Keratinocyte (primary cell): ENCODE data around the gene STRIT1. TPM values are rescaled to one million over a fixed set of nuclear protein-coding genes. Genes with fewer than 3 reads are reported as not detected.
"Not testable (repeated sequence)": the region's sequence is repeated elsewhere in the genome, so short reads cannot be mapped to it uniquely, and the experiment has no call there.

Source experiments
- DNase-seq: peaks from one replicate; pipeline ENCODE4 v3.0.0-alpha.2; 2011; ENCODE audit warnings: low read depth, missing footprints, low spot score
- FAIRE-seq: peaks from 2 replicates; lab custom pipeline; 2011; peaks lifted over from hg19 to GRCh38; lab: Jason Lieb, UNC
- H2AFZ ChIP-seq: 2 replicates; pipeline ENCODE4 v1.6.0; 2012; ENCODE audit warnings: low read length, control low read depth, inconsistent platforms; ENCODE audit not compliant: control insufficient read depth
- H3K27ac ChIP-seq: 2 replicates; pipeline ENCODE4 v1.5.1; 2011; ENCODE audit warnings: low read length; ENCODE audit not compliant: control insufficient read depth, insufficient read depth
- H3K27me3 ChIP-seq: 3 replicates; pipeline ENCODE4 v1.6.0; 2011; ENCODE audit warnings: low read length; ENCODE audit not compliant: control insufficient read depth, insufficient read depth; ENCODE audit errors: extremely low read depth
- H3K36me3 ChIP-seq, 2 experiments: 2 replicates in 1 of 2; 3 replicates in 1 of 2; pipeline ENCODE4 v1.5.1; 2011; ENCODE audit warnings: low read length in 2 of 2, mild to moderate bottlenecking in 1 of 2; ENCODE audit not compliant: control insufficient read depth in 2 of 2, insufficient read depth in 2 of 2; ENCODE audit errors: extremely low read depth in 1 of 2
- H3K4me1 ChIP-seq: 3 replicates; pipeline ENCODE4 v1.5.1; 2011; ENCODE audit warnings: low read length; ENCODE audit not compliant: control insufficient read depth, insufficient read depth; ENCODE audit errors: extremely low read depth
- H3K4me2 ChIP-seq: 3 replicates; pipeline ENCODE4 v1.6.0; 2011; ENCODE audit warnings: low read depth, low read length; ENCODE audit not compliant: control insufficient read depth, insufficient read depth; ENCODE audit errors: extremely low read depth
- H3K4me3 ChIP-seq, 3 experiments: fragments of 200-600 bp in 1 of 3; sonication (generic) in 1 of 3; 2 replicates in 2 of 3; 3 replicates in 1 of 3; pipeline ENCODE4 v1.5.1; 2011 to 2016; ENCODE audit warnings: low read length in 3 of 3, mild to moderate bottlenecking in 3 of 3, control low read depth in 2 of 3, inconsistent platforms in 1 of 3, low read depth in 1 of 3, mixed read lengths in 1 of 3, mixed run types in 1 of 3, moderate library complexity in 1 of 3; ENCODE audit not compliant: control insufficient read depth in 2 of 3, insufficient read depth in 2 of 3; ENCODE audit errors: extremely low read depth in 1 of 3
- H3K79me2 ChIP-seq: 2 replicates; pipeline ENCODE4 v1.6.0; 2012; ENCODE audit warnings: low read length; ENCODE audit not compliant: control insufficient read depth, insufficient read depth
- H3K9ac ChIP-seq: 3 replicates; pipeline ENCODE4 v1.6.0; 2011; ENCODE audit warnings: low read length; ENCODE audit not compliant: control insufficient read depth, insufficient read depth; ENCODE audit errors: extremely low read depth
- H3K9me1 ChIP-seq: 3 replicates; pipeline ENCODE4 v1.6.0; 2011; ENCODE audit warnings: low read length; ENCODE audit not compliant: control insufficient read depth, insufficient read depth; ENCODE audit errors: extremely low read depth
- H3K9me3 ChIP-seq: 2 replicates; pipeline ENCODE4 v1.5.1; 2012; ENCODE audit warnings: low read depth, low read length; ENCODE audit not compliant: control insufficient read depth
- H4K20me1 ChIP-seq: 3 replicates; pipeline ENCODE4 v1.6.0; 2011; ENCODE audit warnings: low read length; ENCODE audit not compliant: control insufficient read depth, insufficient read depth; ENCODE audit errors: extremely low read depth
- CTCF ChIP-seq, 3 experiments: IDR thresholded peaks in 1 of 3; conservative IDR thresholded peaks in 1 of 3; optimal IDR thresholded peaks in 1 of 3; 2 replicates in 2 of 3; 3 replicates in 1 of 3; pipeline versions ENCODE3 to v1.5.1; 2011; ENCODE audit warnings: low read length in 3 of 3, mild to moderate bottlenecking in 3 of 3, moderate library complexity in 2 of 3, control low read depth in 1 of 3, inconsistent platforms in 1 of 3; ENCODE audit not compliant: insufficient read depth in 2 of 3; ENCODE audit errors: extremely low read depth in 1 of 3
- EZH2 ChIP-seq: IDR thresholded peaks from one replicate; pipeline ENCODE4 v1.6.1; 2012; ENCODE audit warnings: inconsistent platforms, mild to moderate bottlenecking, low read length, moderate library complexity
- dilution Hi-C: fragments of 300-500 bp; cut with MboI; formaldehyde crosslinking; loops from one replicate; pipeline ENCODE4 v1.7.0; 2020; ENCODE audit warnings: low sequenced_read_pairs; ENCODE audit not compliant: extremely low pct_ligation_motif_present
- polyA plus RNA-seq, 5 experiments: library from polyadenylated mRNA; depleted of rRNA in 3 of 5; stranded (reverse) in 3 of 5; stranded (forward) in 1 of 5; unstranded in 1 of 5; fragments of >200 nt; gene quantifications; 1 replicate in 1 of 5; 2 replicates in 3 of 5; 3 replicates in 1 of 5; pipeline versions ENCODE4 v1.2.1 to v1.2.3, GENCODE V29; 2011 to 2012; ENCODE audit warnings: missing spikeins in 2 of 5, low read depth in 1 of 5, low replicate concordance in 1 of 5

The STRIT1 gene
- polyA plus RNA-seq, 1 donor (not counting 4 experiments of a cell fraction or from before 2014, with no cell fraction given) = not detected

GRCh38 chr3:155270063-155270462 lies 23.4 kb downstream of the STRIT1 start:
- Histone ChIP-seq H3K9ac (no peak overlapping the region), H3K4me3 (no peak overlapping the region), H3K36me3 (no peaks in the 10 kb centered on the region), H3K27ac (peak overlapping the region; percentile 31), H3K4me2 (peak overlapping the region; percentile 45), H3K9me1 (no peaks in the 10 kb centered on the region), H3K9me3 (no peaks in the 10 kb centered on the region), H2AFZ (no peak overlapping the region), H3K27me3 (no peaks in the 10 kb centered on the region), H3K79me2 (no peaks in the 10 kb centered on the region), H4K20me1 (no peaks in the 10 kb centered on the region), H3K4me1 (peaks cover 9% of the 10 kb centered on the region)
- DNase-seq (no peak), FAIRE-seq (no peak)
- dilution Hi-C loops = no loop called here
- TF ChIP-seq EZH2 (no peak), CTCF (optimal IDR thresholded peaks at IDR 0.05 in 1 of 3, IDR thresholded peaks at IDR 0.05 in 1 of 3, conservative IDR thresholded peaks at IDR 0.05 in 1 of 3; ENCODE audit: extremely low read depth in 1 of 3, insufficient read depth in 2 of 3, low read length in 3 of 3) (no peak)

DNA sequence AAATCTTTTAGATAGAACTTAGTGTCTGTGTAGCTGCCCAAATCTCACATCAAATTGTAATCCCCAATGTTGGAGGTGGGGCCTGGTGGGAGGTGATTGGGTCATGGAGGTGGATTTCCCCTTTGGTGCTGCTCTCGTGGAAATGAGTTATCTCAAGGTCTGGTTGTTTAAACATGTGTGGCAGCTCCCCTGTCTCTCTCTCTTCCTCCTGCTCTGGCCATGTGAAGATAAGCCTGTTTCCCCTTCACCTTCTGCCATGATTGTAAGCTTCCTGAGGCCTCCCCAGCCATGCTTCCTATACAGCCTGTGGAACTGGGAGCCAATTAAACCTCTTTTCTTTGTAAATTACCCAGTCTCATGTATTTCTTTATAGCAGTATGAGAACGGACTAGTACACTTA lies 30.6 kb downstream of the STRIT1 start:
- dilution Hi-C loops, DNase-seq, H3K4me3 ChIP-seq, H3K27ac ChIP-seq, H3K9me3 ChIP-seq, H3K9me1 ChIP-seq, FAIRE-seq, H3K4me1 ChIP-seq, H3K79me2 ChIP-seq, H3K27me3 ChIP-seq, H3K9ac ChIP-seq, H3K36me3 ChIP-seq, H3K4me2 ChIP-seq, H2AFZ ChIP-seq, H4K20me1 ChIP-seq: not testable (repeated sequence)

DNA sequence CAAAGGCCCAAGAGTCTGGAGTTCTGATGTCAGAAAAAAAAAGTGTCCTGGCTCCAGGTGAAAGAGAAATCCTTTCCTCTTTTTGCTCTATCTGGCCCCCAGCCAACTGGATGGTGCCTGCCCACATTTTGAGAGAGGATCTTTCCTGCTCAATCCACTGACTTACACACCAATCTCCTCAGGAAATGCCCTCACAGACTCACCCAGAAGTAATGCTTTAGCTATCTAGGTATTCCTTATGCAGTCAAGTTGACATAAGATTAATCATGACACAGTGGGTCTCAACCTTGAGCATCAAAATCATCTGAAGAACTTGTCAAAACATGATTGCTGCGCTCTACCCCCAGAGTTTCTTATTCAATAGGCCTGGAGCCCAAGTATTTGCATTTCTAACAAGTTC lies 31.2 kb downstream of the STRIT1 start:
- peak; percentile 76 for FAIRE-seq
- no peaks in the 10 kb centered on the region for H3K79me2 ChIP-seq
- H3K9me3 ChIP-seq = no peaks in the 10 kb centered on the region
- no peaks in the 10 kb centered on the region for H3K27me3 ChIP-seq
- DNase-seq = no peak
- no peaks in the 10 kb centered on the region for H3K36me3 ChIP-seq
- H3K9ac ChIP-seq = no peak overlapping the region
- no peak overlapping the region for H3K4me2 ChIP-seq
- no peak overlapping the region for H3K4me3 ChIP-seq
- dilution Hi-C loops = no loop called here
- no peaks in the 10 kb centered on the region for H4K20me1 ChIP-seq
- no peak overlapping the region for H2AFZ ChIP-seq
- TF ChIP-seq EZH2 = no peak
- no peak for TF ChIP-seq CTCF (optimal IDR thresholded peaks at IDR 0.05 in 1 of 3, IDR thresholded peaks at IDR 0.05 in 1 of 3, conservative IDR thresholded peaks at IDR 0.05 in 1 of 3; ENCODE audit: extremely low read depth in 1 of 3, insufficient read depth in 2 of 3, low read length in 3 of 3)
- no peaks in the 10 kb centered on the region for H3K9me1 ChIP-seq
- H3K27ac ChIP-seq = no peak overlapping the region
- H3K4me1 ChIP-seq = no peaks in the 10 kb centered on the region
